ENCODE measurements around the gene SLC4A5.

GRCh38 chr2:74205113-74205512 is 138.1 kb downstream of the SLC4A5 start:
- TF ChIP-seq CTCF (IDR thresholded peaks at IDR 0.05), result no peak
- no peak for TF ChIP-seq POLR2A (IDR thresholded peaks at IDR 0.05)

Data from heart left ventricle (tissue), 13 donors.